ENCODE results near the gene LAMA3. TPM values are rescaled to one million over a fixed set of nuclear protein-coding genes. Genes with fewer than 3 reads are reported as not detected.

The LAMA3 gene
- total and polyA plus RNA-seq, 9 donors = 2.9 to 44.9 (median 14.8) TPM

GRCh38 chr18:23880931-23881617, 191.8 kb downstream of the LAMA3 start:
- DNase-seq = no peak
- H3K27me3 ChIP-seq = no peaks in the 10 kb centered on the region
- H3K9me3 ChIP-seq = no peaks in the 10 kb centered on the region
- no peak overlapping the region for H3K4me3 ChIP-seq
- peaks cover 1% of the 10 kb centered on the region for H3K4me1 ChIP-seq (ENCODE audit: insufficient read depth)
- TF ChIP-seq POLR2A (IDR thresholded peaks at IDR 0.05) (no peak), EP300 (IDR thresholded peaks at IDR 0.05) (no peak), CTCF (IDR thresholded peaks at IDR 0.05) (no peak)
- no peaks in the 10 kb centered on the region for H3K36me3 ChIP-seq
- no peak overlapping the region for H3K27ac ChIP-seq
- intact Hi-C loops (cut with DNase I) = loop anchor here in 1 of 4 donors (5.0 kb wide), 1 partner anchor 44 kb away; no protein-coding TSS in a partner anchor
- 94 to 95% (median 95%) methylated on average over 2 of the region's 2 CpGs for WGBS, 3 donors

- H3K27ac ChIP-seq = no peak overlapping the region
- no peaks in the 10 kb centered on the region for H3K9me3 ChIP-seq
- intact Hi-C loops (cut with DNase I) = loop anchor here in 1 of 4 donors (5.0 kb wide), 1 partner anchor 44 kb away; no protein-coding TSS in a partner anchor
- H3K27me3 ChIP-seq = no peaks in the 10 kb centered on the region
- no peak for TF ChIP-seq EP300 (IDR thresholded peaks at IDR 0.05)
- TF ChIP-seq POLR2A (IDR thresholded peaks at IDR 0.05) = no peak
- TF ChIP-seq CTCF (IDR thresholded peaks at IDR 0.05) = no peak
- WGBS, 3 donors = 90 to 95% (median 90%) methylated on average over 8 of the region's 8 CpGs
- peaks cover 3% of the 10 kb centered on the region for H3K4me1 ChIP-seq (ENCODE audit: insufficient read depth)
- no peak overlapping the region for H3K4me3 ChIP-seq
- no peak for DNase-seq
- no peaks in the 10 kb centered on the region for H3K36me3 ChIP-seq
These were observed 192.5 kb downstream of the LAMA3 start for GRCh38 chr18:23881778-23882177.

GRCh38 chr18:23882616-23883276, 193.5 kb downstream of the LAMA3 start:
- Histone ChIP-seq H3K27me3 (no peaks in the 10 kb centered on the region), H3K27ac (peak overlapping the region in 1 of 2 donors; percentile 36)

GRCh38 chr18:23883277-23883790, 194.1 kb downstream of the LAMA3 start:
- Histone ChIP-seq H3K9me3 (no peaks in the 10 kb centered on the region), H3K27me3 (no peaks in the 10 kb centered on the region), H3K27ac (peak overlapping the region in 1 of 2 donors; percentile 36), H3K4me1 (ENCODE audit: insufficient read depth) (peaks cover 6% of the 10 kb centered on the region), H3K36me3 (no peaks in the 10 kb centered on the region), H3K4me3 (no peak overlapping the region)
- no peak for TF ChIP-seq EP300 (IDR thresholded peaks at IDR 0.05)
- TF ChIP-seq POLR2A (IDR thresholded peaks at IDR 0.05) = no peak
- no peak for TF ChIP-seq CTCF (IDR thresholded peaks at IDR 0.05)
- whole genome bisulfite sequencing, 3 donors = 88 to 97% (median 92%) methylated on average over 3 of the region's 3 CpGs
- intact Hi-C loops (cut with DNase I) = loop anchor here in 1 of 4 donors (5.0 kb wide), 1 partner anchor 46 kb away; no protein-coding TSS in a partner anchor
- no peak for DNase-seq

More at GRCh38 chr18:23882616-23883276, 193.5 kb downstream of the LAMA3 start:
- Histone ChIP-seq H3K4me3 (no peak overlapping the region), H3K9me3 (no peaks in the 10 kb centered on the region), H3K36me3 (no peaks in the 10 kb centered on the region), H3K4me1 (ENCODE audit: insufficient read depth) (peaks cover 6% of the 10 kb centered on the region)
- no peak for DNase-seq
- 88 to 93% (median 91%) methylated on average over 4 of the region's 4 CpGs for WGBS, 3 donors
- intact Hi-C loops (cut with DNase I) = loop anchor here in 1 of 4 donors (5.0 kb wide), 1 partner anchor 45 kb away; no protein-coding TSS in a partner anchor
- TF ChIP-seq POLR2A (IDR thresholded peaks at IDR 0.05) = no peak
